Smooth muscle cell (in vitro differentiated cells): Measurements from ENCODE around the gene SNX9. TPM values are rescaled to one million over a fixed set of nuclear protein-coding genes. Genes with fewer than 3 reads are reported as not detected.

Source experiments
- DNase-seq: peaks from one replicate; lab custom pipeline; 2025; ENCODE audit not compliant: unreplicated experiment; lab: John Stamatoyannopoulos, UW
- H2AFZ ChIP-seq: fragments of 200-600 bp; sonication (generic); 2 replicates; pipeline ENCODE4 v1.6.0; 2016; ENCODE audit warnings: antibody characterized with exemption, low read depth, mild to moderate bottlenecking
- H3F3A ChIP-seq: fragments of 200-600 bp; sonication (generic); 2 replicates; pipeline ENCODE4 v1.6.0; 2017; ENCODE audit warnings: antibody characterized with exemption, low read depth
- H3K27ac ChIP-seq: fragments of 200-600 bp; sonication (generic); 2 replicates; pipeline ENCODE4 v1.5.1; 2016; ENCODE audit warnings: low read depth, mild to moderate bottlenecking
- H3K27me3 ChIP-seq: fragments of 200-600 bp; sonication (generic); 2 replicates; pipeline ENCODE4 v1.6.1; 2016; ENCODE audit warnings: low read depth, mild to moderate bottlenecking
- H3K36me3 ChIP-seq: fragments of 200-600 bp; sonication (generic); 2 replicates; pipeline ENCODE4 v1.5.1; 2016; ENCODE audit warnings: low read depth
- H3K4me1 ChIP-seq: fragments of 200-600 bp; sonication (generic); 2 replicates; pipeline ENCODE4 v1.5.1; 2016; ENCODE audit warnings: low read depth
- H3K4me2 ChIP-seq: fragments of 200-600 bp; sonication (generic); 2 replicates; pipeline ENCODE4 v1.6.0; 2016; ENCODE audit warnings: mild to moderate bottlenecking
- H3K4me3 ChIP-seq: fragments of 200-600 bp; sonication (generic); 2 replicates; pipeline ENCODE4 v1.5.1; 2016; ENCODE audit warnings: mild to moderate bottlenecking
- H3K79me2 ChIP-seq: fragments of 200-600 bp; sonication (generic); 2 replicates; pipeline ENCODE4 v1.6.0; 2016; ENCODE audit warnings: low read depth, mild to moderate bottlenecking
- H3K9ac ChIP-seq: fragments of 200-600 bp; sonication (generic); 2 replicates; pipeline ENCODE4 v1.6.0; 2016; ENCODE audit warnings: low read depth
- H3K9me3 ChIP-seq: fragments of 200-600 bp; sonication (generic); replicated peaks from 2 replicates; pipeline ENCODE4 v1.5.1; 2016; ENCODE audit warnings: low read depth
- H4K20me1 ChIP-seq: fragments of 200-600 bp; sonication (generic); 2 replicates; pipeline ENCODE4 v1.6.0; 2016; ENCODE audit warnings: low read depth
- CTCF ChIP-seq: fragments of 200-600 bp; sonication (generic); IDR thresholded peaks from 2 replicates; pipeline ENCODE4 v1.5.1; 2017; ENCODE audit warnings: borderline replicate concordance, mild to moderate bottlenecking, antibody characterized with exemption; ENCODE audit not compliant: insufficient read depth, poor library complexity, severe bottlenecking
- WGBS: methylation state at CpG from one replicate; pipeline ENCODE4 v1.1.7; 2016; ENCODE audit warnings: low lambda C conversion rate; 5-methylcytosine and 5-hydroxymethylcytosine counted together
- polyA plus RNA-seq: library from polyadenylated mRNA; unstranded; fragments of >200 nt; fragmentation: Nextera tagmentation; extraction: Ambion mirVana; gene quantifications from 2 replicates; pipeline ENCODE4 v1.2.1, GENCODE V29; 2016
- total RNA-seq: library from RNA; depleted of rRNA; stranded (reverse); fragments of >200 nt; gene quantifications from 2 replicates; pipeline ENCODE4 v1.2.3, GENCODE V29; 2014

SNX9 gene
- total and polyA plus RNA-seq, 2 experiments from 2014 or later: 28.9 to 29.0 TPM

- H3K9me3 ChIP-seq: no peaks in the 10 kb centered on the region
These were observed 160.5 kb downstream of the SNX9 start for GRCh38 chr6:157983406-157984119.

GRCh38 chr6:157984128-157984527, 161.1 kb downstream of the SNX9 start:
- Histone ChIP-seq H4K20me1 (peaks cover 14% of the 10 kb centered on the region), H3K9me3 (no peaks in the 10 kb centered on the region), H3K4me1 (peaks cover 13% of the 10 kb centered on the region), H3K36me3 (no peaks in the 10 kb centered on the region), H3K9ac (no peak overlapping the region), H3K27me3 (no peaks in the 10 kb centered on the region), H3K4me3 (no peak overlapping the region), H3K79me2 (peaks cover 62% of the 10 kb centered on the region), H3F3A (no peaks in the 10 kb centered on the region), H2AFZ (no peak overlapping the region), H3K27ac (no peak overlapping the region), H3K4me2 (no peak overlapping the region)
- no peak for TF ChIP-seq CTCF
- no peak for DNase-seq
- 98% methylated on average over 4 of the region's 4 CpGs for WGBS

More at GRCh38 chr6:157983406-157984119, 160.5 kb downstream of the SNX9 start:
- Histone ChIP-seq H3K27ac (no peak overlapping the region), H3K9ac (no peak overlapping the region), H4K20me1 (peaks cover 9% of the 10 kb centered on the region), H3K79me2 (peaks cover 57% of the 10 kb centered on the region), H3K27me3 (no peaks in the 10 kb centered on the region), H2AFZ (no peak overlapping the region), H3K4me2 (peak overlapping the region; percentile 97), H3K4me3 (peak overlapping the region; percentile 97), H3K4me1 (peaks cover 13% of the 10 kb centered on the region), H3K36me3 (no peaks in the 10 kb centered on the region), H3F3A (no peaks in the 10 kb centered on the region)
- WGBS: 90% methylated on average over 9 of the region's 9 CpGs
- DNase-seq: no peak
- no peak for TF ChIP-seq CTCF

GRCh38 chr6:157984686-157985225, 161.7 kb downstream of the SNX9 start:
- Histone ChIP-seq H3K4me3 (no peak overlapping the region), H3F3A (no peaks in the 10 kb centered on the region), H4K20me1 (peaks cover 18% of the 10 kb centered on the region), H2AFZ (no peak overlapping the region), H3K27ac (peak overlapping the region; percentile 51), H3K36me3 (no peaks in the 10 kb centered on the region), H3K9ac (peak overlapping the region; percentile 50), H3K79me2 (peaks cover 67% of the 10 kb centered on the region), H3K9me3 (no peaks in the 10 kb centered on the region), H3K4me1 (peaks cover 13% of the 10 kb centered on the region), H3K4me2 (peak overlapping the region; percentile 78), H3K27me3 (no peaks in the 10 kb centered on the region)
- TF ChIP-seq CTCF: no peak
- DNase-seq: no peak
- WGBS: 77% methylated on average over 14 of the region's 14 CpGs
